ENCODE results near the gene ZNF695.

ZNF695 gene

GRCh38 chr1:246978785-246979184 is 29.1 kb downstream of the ZNF695 start:
- no peak overlapping the region for H3K4me3 Mint-ChIP-seq
- H3K27ac Mint-ChIP-seq: no peak overlapping the region
- H3K36me3 Mint-ChIP-seq (ENCODE audit: low read depth): peaks cover 12% of the 10 kb centered on the region
- H3K27me3 Mint-ChIP-seq: peaks cover 2% of the 10 kb centered on the region
- H3K9me3 Mint-ChIP-seq: peaks cover 29% of the 10 kb centered on the region
- H3K4me1 Mint-ChIP-seq (ENCODE audit: low read depth): no peaks in the 10 kb centered on the region

DNA sequence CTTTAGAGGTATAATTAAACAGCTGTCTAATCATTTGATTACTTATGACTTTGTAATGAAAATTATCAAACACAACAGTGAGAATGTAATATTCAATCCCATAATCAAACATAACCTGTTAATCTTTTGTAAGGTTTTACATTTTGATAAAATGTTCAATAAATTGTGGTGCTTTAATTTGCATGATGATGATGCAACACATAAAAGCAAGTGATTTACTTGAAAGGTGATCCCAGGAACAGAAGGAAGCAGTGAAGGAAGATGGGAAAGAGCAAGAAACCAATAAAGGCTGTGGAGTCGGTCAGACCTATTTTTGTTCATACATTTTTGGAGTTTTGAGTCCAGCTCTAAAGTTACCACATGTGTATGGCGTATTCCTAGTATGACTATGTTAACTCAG is 29.6 kb downstream of the ZNF695 start:
- Mint-ChIP-seq H3K27ac (no peak overlapping the region), H3K4me1 (ENCODE audit: low read depth) (no peaks in the 10 kb centered on the region), H3K4me3 (no peak overlapping the region), H3K9me3 (peaks cover 29% of the 10 kb centered on the region), H3K36me3 (ENCODE audit: low read depth) (peaks cover 12% of the 10 kb centered on the region), H3K27me3 (peaks cover 2% of the 10 kb centered on the region)

GRCh38 chr1:246971969-246972368 is 35.9 kb downstream of the ZNF695 start:
- no peaks in the 10 kb centered on the region for H3K4me1 Mint-ChIP-seq (ENCODE audit: low read depth)
- no peaks in the 10 kb centered on the region for H3K27me3 Mint-ChIP-seq
- no peak overlapping the region for H3K4me3 Mint-ChIP-seq
- H3K9me3 Mint-ChIP-seq: peaks cover 17% of the 10 kb centered on the region
- no peak overlapping the region for H3K27ac Mint-ChIP-seq
- H3K36me3 Mint-ChIP-seq (ENCODE audit: low read depth): peaks cover 8% of the 10 kb centered on the region

DNA sequence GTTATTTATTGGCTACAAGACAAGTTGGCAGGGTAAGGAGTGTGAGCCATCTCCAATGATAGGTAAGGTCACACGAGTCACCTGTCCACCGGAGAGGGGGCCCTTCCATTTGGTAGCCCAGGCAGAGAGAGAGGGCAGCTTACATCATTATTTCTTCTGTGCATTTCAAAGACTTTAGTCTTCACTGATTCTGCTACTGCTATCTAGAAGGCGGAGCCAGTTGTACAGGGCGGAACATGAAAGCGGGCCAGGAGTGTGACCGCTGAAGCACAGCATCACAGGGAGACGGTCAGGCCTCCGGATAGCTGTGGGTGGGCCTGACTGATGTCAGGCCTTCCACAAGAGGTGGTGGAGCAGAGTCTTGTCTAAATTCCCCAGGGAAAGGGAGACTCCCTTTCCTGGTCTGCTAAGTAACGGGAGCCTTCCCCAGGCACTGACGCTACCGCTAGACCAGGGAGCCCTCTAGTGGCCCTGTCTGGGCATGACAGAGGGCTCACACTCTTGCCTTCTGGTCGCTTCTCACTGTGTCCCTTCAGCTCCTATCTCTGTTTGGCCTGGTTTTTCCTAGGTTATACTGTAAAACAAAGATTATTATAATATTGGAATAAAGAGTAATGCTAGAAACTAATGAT is 36.7 kb downstream of the ZNF695 start:
- H3K27me3 Mint-ChIP-seq: no peaks in the 10 kb centered on the region

DNA sequence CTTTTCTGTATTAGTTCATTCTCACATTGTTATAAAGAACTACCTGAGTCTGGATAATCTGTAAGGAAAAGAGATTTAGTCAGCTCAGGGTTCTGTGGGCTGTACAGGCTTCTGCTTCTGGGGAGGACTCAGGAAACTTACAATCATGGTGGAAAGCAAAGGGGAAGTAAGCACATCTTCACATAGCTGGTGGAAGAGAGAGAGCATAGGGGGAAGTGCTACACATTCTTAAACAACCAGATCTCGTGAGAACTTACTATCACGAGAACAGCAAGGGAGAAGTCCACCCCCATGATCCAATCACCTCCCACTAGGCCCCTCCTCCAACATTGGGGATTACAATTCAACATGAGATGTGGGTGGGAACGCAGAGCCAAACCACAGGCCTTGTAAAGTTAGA is 38.2 kb downstream of the ZNF695 start:
- no peak overlapping the region for H3K27ac Mint-ChIP-seq
- H3K9me3 Mint-ChIP-seq: peaks cover 18% of the 10 kb centered on the region
- H3K27me3 Mint-ChIP-seq: no peaks in the 10 kb centered on the region

More for the DNA sequence above, 36.7 kb downstream of the ZNF695 start:
- Mint-ChIP-seq H3K27ac (no peak overlapping the region), H3K4me1 (ENCODE audit: low read depth) (no peaks in the 10 kb centered on the region), H3K36me3 (ENCODE audit: low read depth) (peaks cover 5% of the 10 kb centered on the region), H3K4me3 (no peak overlapping the region), H3K9me3 (peaks cover 18% of the 10 kb centered on the region)

GRCh38 chr1:246966502-246966901 is 41.4 kb downstream of the ZNF695 start:
- peaks cover 5% of the 10 kb centered on the region for H3K36me3 Mint-ChIP-seq (ENCODE audit: low read depth)
- H3K9me3 Mint-ChIP-seq: peaks cover 18% of the 10 kb centered on the region
- H3K4me3 Mint-ChIP-seq: no peak overlapping the region
- no peaks in the 10 kb centered on the region for H3K4me1 Mint-ChIP-seq (ENCODE audit: low read depth)
- H3K27ac Mint-ChIP-seq: no peak overlapping the region
- no peaks in the 10 kb centered on the region for H3K27me3 Mint-ChIP-seq

More for the DNA sequence above, 38.2 kb downstream of the ZNF695 start:
- Mint-ChIP-seq H3K36me3 (ENCODE audit: low read depth) (peaks cover 5% of the 10 kb centered on the region), H3K4me1 (ENCODE audit: low read depth) (no peaks in the 10 kb centered on the region), H3K4me3 (no peak overlapping the region)

DNA sequence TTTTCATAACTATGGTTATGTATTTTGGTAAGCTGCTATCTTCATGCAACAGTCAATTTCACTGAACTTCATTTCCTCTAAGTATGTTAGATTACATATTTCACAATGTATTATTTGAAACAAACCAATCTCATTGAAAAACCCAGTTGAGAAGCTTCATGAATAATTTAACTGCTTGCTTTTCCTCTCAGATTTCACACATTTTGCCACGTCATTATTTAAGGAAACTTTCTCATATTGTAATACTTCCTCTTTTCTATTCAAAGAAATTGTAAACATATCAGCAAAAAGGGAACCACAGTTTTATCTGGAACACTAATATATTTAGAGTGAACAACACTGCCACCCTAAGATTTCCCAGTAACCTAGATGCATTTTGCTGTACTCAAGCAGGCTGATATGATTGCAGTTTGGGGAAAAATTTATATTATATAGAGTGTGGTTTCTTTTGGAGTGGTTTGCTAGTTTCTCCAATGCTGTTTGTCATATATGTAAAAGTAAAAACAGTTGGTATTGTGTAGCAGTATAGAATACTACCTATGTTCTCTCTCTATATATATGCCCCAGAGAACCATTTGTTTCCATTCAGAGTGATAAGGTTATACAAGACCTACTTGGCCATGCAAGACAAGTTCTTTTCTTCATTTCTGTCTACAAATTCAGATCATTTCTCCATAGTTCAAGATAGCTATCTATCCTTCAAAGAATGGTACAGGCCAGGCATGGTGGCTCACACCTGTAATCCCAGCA is 47.7 kb downstream of the ZNF695 start:
- no peaks in the 10 kb centered on the region for H3K36me3 Mint-ChIP-seq (ENCODE audit: low read depth)
- no peaks in the 10 kb centered on the region for H3K27me3 Mint-ChIP-seq
- peaks cover 9% of the 10 kb centered on the region for H3K4me1 Mint-ChIP-seq (ENCODE audit: low read depth)
- no peak overlapping the region for H3K27ac Mint-ChIP-seq
- no peak overlapping the region for H3K4me3 Mint-ChIP-seq
- no peaks in the 10 kb centered on the region for H3K9me3 Mint-ChIP-seq

GRCh38 chr1:246954126-246954525 is 53.7 kb downstream of the ZNF695 start:
- Mint-ChIP-seq H3K4me3 (no peak overlapping the region), H3K27ac (no peak overlapping the region), H3K36me3 (ENCODE audit: low read depth) (no peaks in the 10 kb centered on the region), H3K4me1 (ENCODE audit: low read depth) (no peaks in the 10 kb centered on the region), H3K27me3 (no peaks in the 10 kb centered on the region), H3K9me3 (no peaks in the 10 kb centered on the region)

GRCh38 chr1:246951413-246951812 is 56.4 kb downstream of the ZNF695 start:
- Mint-ChIP-seq H3K4me3 (no peak overlapping the region), H3K4me1 (ENCODE audit: low read depth) (no peaks in the 10 kb centered on the region)

GRCh38 chr1:246949956-246950355 is 57.9 kb downstream of the ZNF695 start:
- Mint-ChIP-seq H3K27ac (no peak overlapping the region), H3K9me3 (no peaks in the 10 kb centered on the region), H3K4me1 (ENCODE audit: low read depth) (no peaks in the 10 kb centered on the region)

More at GRCh38 chr1:246951413-246951812, 56.4 kb downstream of the ZNF695 start:
- Mint-ChIP-seq H3K9me3 (no peaks in the 10 kb centered on the region), H3K36me3 (ENCODE audit: low read depth) (no peaks in the 10 kb centered on the region), H3K27me3 (no peaks in the 10 kb centered on the region), H3K27ac (no peak overlapping the region)

GRCh38 chr1:246947255-246947654 is 60.6 kb downstream of the ZNF695 start:
- Mint-ChIP-seq H3K36me3 (ENCODE audit: low read depth) (no peaks in the 10 kb centered on the region), H3K4me3 (no peak overlapping the region), H3K27ac (no peak overlapping the region), H3K27me3 (no peaks in the 10 kb centered on the region), H3K4me1 (ENCODE audit: low read depth) (no peaks in the 10 kb centered on the region), H3K9me3 (no peaks in the 10 kb centered on the region)

More at GRCh38 chr1:246949956-246950355, 57.9 kb downstream of the ZNF695 start:
- H3K4me3 Mint-ChIP-seq: no peak overlapping the region
- H3K36me3 Mint-ChIP-seq (ENCODE audit: low read depth): no peaks in the 10 kb centered on the region
- no peaks in the 10 kb centered on the region for H3K27me3 Mint-ChIP-seq

DNA sequence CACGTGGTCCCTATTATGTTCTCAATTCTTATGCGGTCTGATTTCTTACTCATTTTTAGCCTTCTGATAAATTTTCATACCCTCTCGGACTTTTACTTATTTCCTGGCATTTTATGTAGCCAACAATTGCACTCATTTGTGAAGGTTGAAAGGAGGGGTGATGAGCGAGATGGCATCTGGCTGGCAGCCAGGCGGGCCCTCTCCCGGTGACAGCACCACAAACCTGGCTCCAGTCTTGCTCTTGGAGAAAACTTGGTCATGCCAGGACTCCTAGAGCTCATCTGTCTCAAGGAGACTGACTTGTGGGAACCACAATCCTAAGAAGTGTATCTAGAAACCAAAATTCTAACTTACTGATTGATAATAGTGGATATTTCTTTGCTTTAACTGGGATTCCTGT is 61.5 kb downstream of the ZNF695 start:
- Mint-ChIP-seq H3K4me1 (ENCODE audit: low read depth) (no peaks in the 10 kb centered on the region), H3K27ac (no peak overlapping the region), H3K9me3 (no peaks in the 10 kb centered on the region), H3K27me3 (no peaks in the 10 kb centered on the region), H3K4me3 (no peak overlapping the region), H3K36me3 (ENCODE audit: low read depth) (no peaks in the 10 kb centered on the region)

All from stimulated activated naive CD8-positive, alpha-beta T cell treated with anti-CD3 and anti-CD28 coated beads, Interleukin-15, Interleukin-2, amounts not matched to agents 100 ng/mL and 50 ng/mL, for 24 hours (primary cell).